Measurements from ENCODE around the gene ERCC5. TPM values are rescaled to one million over a fixed set of nuclear protein-coding genes. Genes with fewer than 3 reads are reported as not detected.

The ERCC5 gene
- total RNA-seq, 6 experiments from 2014 or later: 54.1 to 64.4 (median 59.8) TPM

- no peak overlapping the region for H3K27ac Mint-ChIP-seq
- peaks cover 22% of the 10 kb centered on the region for H3K36me3 Mint-ChIP-seq (ENCODE audit: low read depth)
- no peaks in the 10 kb centered on the region for H3K27me3 Mint-ChIP-seq (ENCODE audit: insufficient read depth)
- no peaks in the 10 kb centered on the region for H3K9me3 Mint-ChIP-seq
- H3K4me1 Mint-ChIP-seq (ENCODE audit: low read depth): peaks cover 26% of the 10 kb centered on the region
- H3K4me3 Mint-ChIP-seq: no peak overlapping the region
- no peak for DNase-seq
- no peak for TF ChIP-seq CTCF (IDR thresholded peaks at IDR 0.05)
Observed at GRCh38 chr13:102873653-102874052, 27.8 kb downstream of the ERCC5 start.

GRCh38 chr13:102875256-102875655 is 29.4 kb downstream of the ERCC5 start:
- Mint-ChIP-seq H3K36me3 (ENCODE audit: low read depth) (peaks cover 21% of the 10 kb centered on the region), H3K4me3 (no peak overlapping the region), H3K27ac (no peak overlapping the region), H3K4me1 (ENCODE audit: low read depth) (peaks cover 19% of the 10 kb centered on the region), H3K9me3 (no peaks in the 10 kb centered on the region), H3K27me3 (ENCODE audit: insufficient read depth) (no peaks in the 10 kb centered on the region)
- TF ChIP-seq CTCF (IDR thresholded peaks at IDR 0.05): no peak
- DNase-seq: no peak

GRCh38 chr13:102877303-102877702 is 31.5 kb downstream of the ERCC5 start:
- no peak overlapping the region for H3K27ac Mint-ChIP-seq
- no peaks in the 10 kb centered on the region for H3K9me3 Mint-ChIP-seq
- H3K4me3 Mint-ChIP-seq: no peak overlapping the region
- no peaks in the 10 kb centered on the region for H3K27me3 Mint-ChIP-seq (ENCODE audit: insufficient read depth)
- peaks cover 4% of the 10 kb centered on the region for H3K4me1 Mint-ChIP-seq (ENCODE audit: low read depth)
- H3K36me3 Mint-ChIP-seq (ENCODE audit: low read depth): peaks cover 15% of the 10 kb centered on the region
- DNase-seq: no peak
- no peak for TF ChIP-seq CTCF (IDR thresholded peaks at IDR 0.05)

GRCh38 chr13:102878481-102878880 is 32.6 kb downstream of the ERCC5 start:
- DNase-seq: no peak
- no peaks in the 10 kb centered on the region for H3K4me1 Mint-ChIP-seq (ENCODE audit: low read depth)
- H3K27me3 Mint-ChIP-seq (ENCODE audit: insufficient read depth): no peaks in the 10 kb centered on the region
- no peaks in the 10 kb centered on the region for H3K9me3 Mint-ChIP-seq
- no peak overlapping the region for H3K4me3 Mint-ChIP-seq
- peaks cover 11% of the 10 kb centered on the region for H3K36me3 Mint-ChIP-seq (ENCODE audit: low read depth)
- no peak for TF ChIP-seq CTCF (IDR thresholded peaks at IDR 0.05)
- no peak overlapping the region for H3K27ac Mint-ChIP-seq

GRCh38 chr13:102879793-102880499 is 34.1 kb downstream of the ERCC5 start:
- Mint-ChIP-seq H3K4me1 (ENCODE audit: low read depth) (no peaks in the 10 kb centered on the region), H3K27ac (no peak overlapping the region), H3K4me3 (no peak overlapping the region), H3K36me3 (ENCODE audit: low read depth) (peaks cover 8% of the 10 kb centered on the region), H3K9me3 (no peaks in the 10 kb centered on the region), H3K27me3 (ENCODE audit: insufficient read depth) (no peaks in the 10 kb centered on the region)
- DNase-seq: no peak
- no peak for TF ChIP-seq CTCF (IDR thresholded peaks at IDR 0.05)

Data from HFFc6 (cell line).